Adrenal gland (tissue), 12 donors: ENCODE results near the gene UBL7. TPM values are rescaled to one million over a fixed set of nuclear protein-coding genes. Genes with fewer than 3 reads are reported as not detected.
A peak's percentile ranks its signal among the peaks of the same experiment; 100 is the strongest.

Experiments used
- DNase-seq, 7 donors: peaks; one replicate each; pipeline ENCODE4 v3.0.0-alpha.2; 2019 to 2020
- H3K27ac ChIP-seq, 5 donors: fragments of 200-600 bp; sonication (generic) in 4 of 5; 1 replicate in 3 of 5; 2 replicates in 2 of 5; pipeline versions ENCODE4 v1.5.1 to v1.8.0; 2016 to 2020; ENCODE audit warnings: mild to moderate bottlenecking in 1 of 5
- H3K27me3 ChIP-seq: fragments of 200-600 bp; 2 replicates; pipeline ENCODE4 v1.8.0; 2021
- H3K36me3 ChIP-seq, 2 donors: fragments of 200-600 bp; replicated peaks in 1 of 2; 1 replicate in 1 of 2; 2 replicates in 1 of 2; pipeline versions ENCODE4 v1.5.1 to v1.8.0; 2018 to 2022
- H3K4me1 ChIP-seq, 2 donors: fragments of 200-600 bp; replicated peaks in 1 of 2; 1 replicate in 1 of 2; 2 replicates in 1 of 2; pipeline versions ENCODE4 v1.5.1 to v1.8.0; 2018 to 2021
- H3K4me3 ChIP-seq, 4 donors: fragments of 200-600 bp; sonication (generic) in 3 of 4; one replicate each; pipeline ENCODE4 v1.5.1; 2016 to 2018
- H3K9me3 ChIP-seq, 3 donors: fragments of 200-600 bp; sonication (generic) in 1 of 3; replicated peaks in 1 of 3; 1 replicate in 2 of 3; 2 replicates in 1 of 3; pipeline versions ENCODE4 v1.5.1 to v1.8.0; 2016 to 2021
- CTCF ChIP-seq, 6 experiments: fragments of 450-650 bp in 4 of 6; fragments of 200-600 bp in 2 of 6; sonication (generic) in 1 of 6; IDR thresholded peaks; 1 replicate in 5 of 6; 2 replicates in 1 of 6; pipeline versions ENCODE4 v1.5.1 to v1.8.0; 2016 to 2021; ENCODE audit warnings: antibody characterized with exemption in 6 of 6, mild to moderate bottlenecking in 2 of 6, moderate library complexity in 1 of 6
- POLR2A ChIP-seq, 2 donors: fragments of 450-650 bp; IDR thresholded peaks; one replicate each; pipeline ENCODE4 v1.6.1; 2017; ENCODE audit warnings: antibody characterized with exemption in 2 of 2, mild to moderate bottlenecking in 2 of 2, moderate library complexity in 1 of 2
- WGBS, 4 donors: extraction: QIAGEN DNeasy Blood & Tissue Kit in 2 of 4; methylation state at CpG; one replicate each; pipeline versions ENCODE4 v1.1.5 to v1.1.7; 2013 to 2017; 5-methylcytosine and 5-hydroxymethylcytosine counted together
- intact Hi-C, 2 donors: fragments of 100-400 bp; cut with DNase I; formaldehyde crosslinking; loops; one replicate each; pipeline versions ENCODE4 v1.14.1 to v1.15.0; 2022 to 2023
- polyA plus RNA-seq, 3 donors: library from polyadenylated mRNA; stranded (reverse); fragments of 200-250 nt in 2 of 3; fragments of 350-450 nt in 1 of 3; fragmentation: Illumina TruSeq in 1 of 3; extraction: RNeasy Lipid Tissue Mini Kit (QIAGEN cat#74804) in 1 of 3; gene quantifications; one replicate each; pipeline ENCODE4 v1.2.3, GENCODE V29; 2013 to 2014
- total RNA-seq, 9 donors: library from RNA; depleted of rRNA in 4 of 9; stranded (reverse); fragments of >200 nt in 4 of 9; fragments of 120-200 nt in 1 of 9; fragmentation: NEBNext Ultra II Directional in 1 of 9; extraction: Animal tissue kit (Norgen Biotek cat#: 25700) in 1 of 9; gene quantifications; one replicate each; pipeline versions ENCODE4 v1.1.0 to v1.2.4, GENCODE V29; 2013 to 2023
- donor health status: healthy with polysubstance abuse.
- donor health status: Bipolar disorder and iron deficiency.
- donor health status: DM: yes; HTN: yes; CAD: no.
- donor health status: DM: no; HTN: no; CAD: no.
- donor health status: DM: no; HTN: no; CAD: no.
- donor health status: DM: yes; HTN: yes; CAD: no.

UBL7 gene
- total and polyA plus RNA-seq, 12 donors = 16.0 to 85.0 (median 50.2) TPM

GRCh38 chr15:74443100-74443909, 17.7 kb downstream of the UBL7 start:
- TF ChIP-seq POLR2A (IDR thresholded peaks at IDR 0.05) (no peak), CTCF (IDR thresholded peaks at IDR 0.05) (no peak)
- WGBS, 4 donors = 86 to 90% (median 88%) methylated on average over 14 of the region's 14 CpGs
- H3K27me3 ChIP-seq = no peaks in the 10 kb centered on the region
- intact Hi-C loops = no loop called here
- no peaks in the 10 kb centered on the region for H3K4me1 ChIP-seq
- H3K27ac ChIP-seq = no peak overlapping the region
- H3K4me3 ChIP-seq = no peak overlapping the region
- H3K9me3 ChIP-seq = no peaks in the 10 kb centered on the region
- peak in 2 of 7 donors; percentile 5 to 11 for DNase-seq
- H3K36me3 ChIP-seq = peaks cover 0 to 31% of the 10 kb centered on the region in 2 donors

GRCh38 chr15:74442604-74443003, 18.4 kb downstream of the UBL7 start:
- Histone ChIP-seq H3K27ac (no peak overlapping the region), H3K27me3 (no peaks in the 10 kb centered on the region), H3K9me3 (no peaks in the 10 kb centered on the region), H3K36me3 (peaks cover 0 to 24% of the 10 kb centered on the region in 2 donors), H3K4me1 (no peaks in the 10 kb centered on the region), H3K4me3 (no peak overlapping the region)
- intact Hi-C loops = no loop called here
- 83 to 87% (median 86%) methylated on average over 3 of the region's 3 CpGs for WGBS, 4 donors
- DNase-seq = peak in 1 of 7 donors; percentile 3
- TF ChIP-seq CTCF (IDR thresholded peaks at IDR 0.05) (no peak), POLR2A (IDR thresholded peaks at IDR 0.05) (no peak)

GRCh38 chr15:74442063-74442462, 18.9 kb downstream of the UBL7 start:
- Histone ChIP-seq H3K4me3 (no peak overlapping the region), H3K27ac (no peak overlapping the region), H3K4me1 (no peaks in the 10 kb centered on the region), H3K9me3 (no peaks in the 10 kb centered on the region), H3K36me3 (peaks cover 0 to 18% of the 10 kb centered on the region in 2 donors), H3K27me3 (no peaks in the 10 kb centered on the region)
- DNase-seq = peak in 1 of 7 donors; percentile 3
- intact Hi-C loops = no loop called here
- WGBS, 4 donors = 68 to 76% (median 68%) methylated on average over 3 of the region's 3 CpGs
- TF ChIP-seq POLR2A (IDR thresholded peaks at IDR 0.05) = no peak
- no peak for TF ChIP-seq CTCF (IDR thresholded peaks at IDR 0.05)

- Histone ChIP-seq H3K27me3 (no peaks in the 10 kb centered on the region), H3K4me1 (no peaks in the 10 kb centered on the region), H3K9me3 (no peaks in the 10 kb centered on the region), H3K27ac (no peak overlapping the region), H3K36me3 (peaks cover 0 to 12% of the 10 kb centered on the region in 2 donors), H3K4me3 (no peak overlapping the region)
- TF ChIP-seq POLR2A (IDR thresholded peaks at IDR 0.05) (no peak), CTCF (IDR thresholded peaks at IDR 0.05) (no peak)
- intact Hi-C loops = loop anchor here in 1 of 2 donors (2.0 kb wide), 1 partner anchor 55 kb away; no protein-coding TSS in a partner anchor
- peak in 1 of 7 donors; percentile 2 for DNase-seq
- 81 to 90% (median 89%) methylated on average over 6 of the region's 6 CpGs for WGBS, 4 donors
Observed at GRCh38 chr15:74441248-74441941, 19.6 kb downstream of the UBL7 start.
